GM12874 (cell line): Measurements from ENCODE around the gene USP9X.

Experiments
- TF ChIP-seq, protein P1 (sequence below): IDR thresholded peaks from 2 replicates; pipeline ENCODE4 v1.5.1; 2011; ENCODE audit warnings: low read depth, mild to moderate bottlenecking, control low read depth, low read length, moderate library complexity; ENCODE audit not compliant: insufficient read depth

The USP9X gene

DNA sequence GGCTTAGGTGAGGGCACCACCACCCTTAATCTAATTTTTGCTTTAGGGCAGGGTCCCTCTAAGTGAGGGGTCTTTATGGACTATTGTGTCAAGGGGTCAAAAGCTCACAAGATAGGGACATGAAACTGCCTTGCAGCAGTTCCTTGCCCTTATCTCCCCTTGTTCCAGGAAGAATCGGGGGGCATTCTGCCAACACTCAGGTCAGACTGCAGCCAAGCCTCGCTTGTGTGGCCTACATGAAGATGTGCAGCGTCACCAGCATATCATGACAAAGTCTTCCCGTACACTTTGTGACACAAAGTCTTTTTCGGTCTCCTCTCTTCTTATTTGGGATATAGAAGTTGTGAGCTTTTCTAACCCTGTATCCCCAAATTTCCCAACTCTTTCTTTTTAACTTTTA, 17.5 kb upstream of the USP9X start:
- TF ChIP-seq, protein P1, sequence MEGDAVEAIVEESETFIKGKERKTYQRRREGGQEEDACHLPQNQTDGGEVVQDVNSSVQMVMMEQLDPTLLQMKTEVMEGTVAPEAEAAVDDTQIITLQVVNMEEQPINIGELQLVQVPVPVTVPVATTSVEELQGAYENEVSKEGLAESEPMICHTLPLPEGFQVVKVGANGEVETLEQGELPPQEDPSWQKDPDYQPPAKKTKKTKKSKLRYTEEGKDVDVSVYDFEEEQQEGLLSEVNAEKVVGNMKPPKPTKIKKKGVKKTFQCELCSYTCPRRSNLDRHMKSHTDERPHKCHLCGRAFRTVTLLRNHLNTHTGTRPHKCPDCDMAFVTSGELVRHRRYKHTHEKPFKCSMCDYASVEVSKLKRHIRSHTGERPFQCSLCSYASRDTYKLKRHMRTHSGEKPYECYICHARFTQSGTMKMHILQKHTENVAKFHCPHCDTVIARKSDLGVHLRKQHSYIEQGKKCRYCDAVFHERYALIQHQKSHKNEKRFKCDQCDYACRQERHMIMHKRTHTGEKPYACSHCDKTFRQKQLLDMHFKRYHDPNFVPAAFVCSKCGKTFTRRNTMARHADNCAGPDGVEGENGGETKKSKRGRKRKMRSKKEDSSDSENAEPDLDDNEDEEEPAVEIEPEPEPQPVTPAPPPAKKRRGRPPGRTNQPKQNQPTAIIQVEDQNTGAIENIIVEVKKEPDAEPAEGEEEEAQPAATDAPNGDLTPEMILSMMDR, result no peak

DNA sequence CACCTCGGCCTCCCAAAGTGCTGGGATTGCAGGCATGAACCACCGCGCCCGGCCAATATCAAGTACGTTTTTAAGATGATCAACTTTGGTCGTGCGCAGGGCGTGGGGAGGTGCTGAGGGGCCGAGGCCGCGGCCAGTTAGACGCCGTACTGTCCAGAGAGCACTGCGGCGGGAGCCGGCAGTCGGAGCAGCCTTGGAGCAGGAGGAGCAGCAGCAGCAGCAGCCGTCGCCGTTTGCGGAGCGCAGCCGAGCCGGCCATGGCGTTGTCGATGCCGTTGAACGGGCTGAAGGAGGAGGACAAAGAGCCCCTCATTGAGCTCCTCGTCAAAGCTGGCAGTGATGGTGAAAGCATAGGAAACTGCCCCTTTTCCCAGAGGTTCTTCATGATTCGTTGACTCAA, 8.5 kb upstream of the USP9X start:
- TF ChIP-seq, protein P1, result no peak

DNA sequence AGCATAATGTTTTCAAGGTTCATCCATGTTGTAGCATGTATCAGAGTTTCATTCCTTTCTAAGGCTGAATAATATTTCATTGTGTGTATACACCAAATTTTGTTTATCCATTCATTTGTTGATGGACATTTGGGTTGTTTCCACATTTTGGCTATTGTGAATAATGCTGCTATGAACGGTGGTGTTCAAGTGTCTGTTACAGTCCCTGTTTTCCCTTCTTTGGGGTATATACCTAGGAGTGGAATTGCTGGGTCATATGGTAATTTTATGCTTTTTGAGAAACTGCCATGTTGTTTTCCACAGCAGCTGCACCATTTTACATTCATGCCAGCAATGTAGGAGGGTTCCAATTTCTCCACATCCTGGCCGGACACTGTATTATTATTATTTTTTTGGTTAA, 3.4 kb upstream of the USP9X start:
- TF ChIP-seq, protein P1, result no peak

DNA sequence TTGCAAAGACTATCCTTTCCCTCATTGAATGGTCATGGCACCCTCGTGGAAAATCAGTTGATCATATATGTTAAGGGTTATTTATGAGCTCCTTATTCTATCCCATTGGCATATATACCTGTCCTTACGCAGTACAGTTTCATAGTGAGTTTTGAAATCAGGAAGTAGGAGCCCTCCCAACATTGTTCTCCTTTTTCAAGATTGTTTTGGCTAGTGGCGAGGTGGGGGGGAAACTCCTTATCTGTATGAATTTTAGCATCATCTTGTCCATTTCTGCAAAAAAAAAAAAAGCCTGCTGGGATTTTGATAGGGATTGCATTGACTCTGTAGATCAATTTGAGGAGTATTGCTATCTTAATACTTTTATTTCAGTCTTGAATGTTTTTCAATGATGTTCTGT, 2.5 kb upstream of the USP9X start:
- TF ChIP-seq, protein P1, result no peak

DNA sequence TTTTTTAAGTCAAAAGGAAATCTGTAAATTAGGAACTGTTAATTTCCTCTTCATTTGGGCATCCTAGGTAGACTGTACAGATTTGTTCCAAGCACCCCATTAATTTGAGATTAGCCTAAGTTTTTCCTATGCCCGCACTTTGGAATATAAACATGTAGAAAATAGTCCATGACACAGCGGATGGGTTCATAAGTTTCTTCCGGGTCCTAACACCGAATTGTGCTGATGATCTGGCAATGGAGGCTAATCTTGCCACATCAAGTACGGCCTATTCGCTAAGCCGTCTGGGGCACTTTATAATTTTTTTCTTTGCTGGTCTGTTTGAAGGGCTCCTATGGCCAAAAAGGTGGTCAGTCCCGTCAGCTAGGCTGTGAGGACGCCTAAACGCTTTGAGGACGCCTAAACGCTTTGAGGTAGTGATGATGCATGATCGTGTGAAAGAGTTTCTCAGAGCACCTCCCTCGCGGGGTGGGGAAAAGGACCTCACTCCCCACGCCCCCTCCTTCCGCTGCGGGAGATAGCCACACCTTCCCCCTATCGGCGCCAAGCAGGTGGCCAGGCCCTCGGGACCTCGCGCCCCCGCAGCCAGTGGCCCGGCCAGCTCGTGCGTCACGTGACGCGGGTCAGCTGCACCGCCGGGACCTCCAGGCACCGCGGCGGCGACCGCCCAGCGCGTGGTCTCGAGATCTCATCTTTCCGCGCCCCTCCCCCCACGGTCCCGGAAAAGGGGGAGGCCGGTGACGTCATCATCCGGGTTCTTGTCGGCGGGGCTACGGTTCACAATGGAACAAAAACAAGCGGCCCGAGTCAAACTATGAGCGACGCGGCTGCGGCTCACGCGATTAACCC, 977 bp upstream of the USP9X start:
- TF ChIP-seq, protein P1, result no peak

DNA sequence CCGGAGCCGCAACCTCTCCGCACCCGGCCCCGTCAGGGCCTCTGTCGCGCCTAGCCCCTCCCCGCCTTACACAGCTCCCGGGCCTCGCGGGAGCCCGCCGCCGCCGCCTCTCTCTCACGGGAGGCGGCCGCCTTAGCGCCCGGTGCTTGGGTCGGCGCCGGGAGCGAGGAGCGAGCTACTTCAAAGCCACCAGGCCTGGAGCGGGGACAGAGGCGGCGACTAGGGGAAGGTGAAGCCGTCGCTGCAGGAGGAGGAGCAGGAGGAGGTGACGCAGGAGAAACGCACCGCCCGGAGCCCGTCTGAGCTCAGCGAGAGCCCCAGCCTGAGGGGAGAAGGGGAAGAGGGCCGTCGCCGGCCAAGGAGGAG, 250 bp downstream of the USP9X start:
- TF ChIP-seq, protein P1, result no peak

DNA sequence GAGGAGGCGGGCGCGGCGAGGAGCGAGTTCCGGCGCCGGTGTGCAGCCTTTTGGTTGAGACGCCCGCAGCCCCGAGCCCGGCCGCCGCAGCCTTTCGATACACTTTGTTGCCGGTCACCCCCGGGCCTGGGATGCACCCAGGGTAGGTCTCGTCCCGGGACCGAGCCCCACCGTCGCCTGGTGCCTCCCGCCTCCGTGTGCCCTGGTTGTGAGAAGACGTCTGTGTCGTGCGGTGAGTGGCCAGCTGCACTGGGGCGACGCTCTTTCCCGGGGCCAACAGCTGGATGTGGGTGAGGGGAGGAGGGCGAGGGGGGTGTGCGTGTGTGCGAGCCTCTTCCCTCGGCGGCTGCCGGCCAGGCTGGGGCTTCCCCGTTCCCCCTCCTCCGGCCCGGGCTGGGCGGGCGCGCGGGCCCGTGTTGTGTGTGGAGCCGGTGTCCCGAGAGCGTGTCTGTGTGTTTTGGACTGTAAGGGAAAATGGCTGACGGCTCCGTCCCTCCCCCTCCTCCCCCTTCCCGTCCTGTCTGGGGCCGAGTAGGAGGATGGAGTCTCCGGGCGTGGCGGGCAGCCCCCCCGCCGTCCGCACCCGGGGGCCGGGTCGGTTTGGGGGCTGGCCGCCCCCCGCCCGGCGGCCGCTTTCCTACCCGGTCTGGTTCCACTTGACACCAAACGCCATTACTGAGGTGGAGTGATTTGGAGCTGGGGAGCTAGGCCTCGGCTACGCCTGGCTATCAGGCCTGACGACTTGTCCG, 807 bp downstream of the USP9X start:
- TF ChIP-seq, protein P1, result no peak
